Neural progenitor cell (in vitro differentiated cells): ENCODE data around the gene S100A12.
A peak's percentile ranks its signal among the peaks of the same experiment; 100 is the strongest.

ENCODE experiments used
- EZH2 ChIP-seq: fragments of 200-600 bp; sonication (generic); IDR thresholded peaks from 2 replicates; pipeline ENCODE4 v1.6.1; 2017; ENCODE audit warnings: antibody characterized with exemption, mild to moderate bottlenecking, moderate library complexity
- EZH2phosphoT487 ChIP-seq: fragments of 200-600 bp; sonication (generic); IDR thresholded peaks from 2 replicates; pipeline ENCODE4 v1.6.1; 2017; ENCODE audit warnings: antibody characterized with exemption
- TF ChIP-seq, protein P1 (sequence below): fragments of 200-600 bp; sonication (generic); IDR thresholded peaks from 2 replicates; pipeline ENCODE4 v1.5.1; 2017; ENCODE audit warnings: antibody characterized with exemption, mild to moderate bottlenecking

DNA sequence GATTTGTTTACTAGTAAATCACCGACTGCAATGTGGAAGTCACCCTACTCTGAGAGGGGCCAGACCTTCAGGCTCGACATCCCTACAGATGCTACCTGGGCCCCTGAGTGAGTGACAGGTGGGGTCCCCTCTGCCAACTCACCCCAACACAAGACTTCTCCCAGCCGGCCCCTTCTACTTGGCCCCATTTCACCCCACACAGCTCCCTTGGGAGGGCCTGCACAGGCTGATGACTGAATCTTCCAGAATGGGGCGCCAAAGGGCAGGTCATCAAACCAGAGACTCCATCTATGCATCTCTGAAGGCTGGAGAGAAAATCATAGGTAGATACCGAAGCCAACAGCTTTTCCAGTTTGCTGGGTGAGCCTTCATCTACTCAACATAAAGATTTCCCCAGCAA is 24.8 kb upstream of the S100A12 start:
- TF ChIP-seq, protein P1, sequence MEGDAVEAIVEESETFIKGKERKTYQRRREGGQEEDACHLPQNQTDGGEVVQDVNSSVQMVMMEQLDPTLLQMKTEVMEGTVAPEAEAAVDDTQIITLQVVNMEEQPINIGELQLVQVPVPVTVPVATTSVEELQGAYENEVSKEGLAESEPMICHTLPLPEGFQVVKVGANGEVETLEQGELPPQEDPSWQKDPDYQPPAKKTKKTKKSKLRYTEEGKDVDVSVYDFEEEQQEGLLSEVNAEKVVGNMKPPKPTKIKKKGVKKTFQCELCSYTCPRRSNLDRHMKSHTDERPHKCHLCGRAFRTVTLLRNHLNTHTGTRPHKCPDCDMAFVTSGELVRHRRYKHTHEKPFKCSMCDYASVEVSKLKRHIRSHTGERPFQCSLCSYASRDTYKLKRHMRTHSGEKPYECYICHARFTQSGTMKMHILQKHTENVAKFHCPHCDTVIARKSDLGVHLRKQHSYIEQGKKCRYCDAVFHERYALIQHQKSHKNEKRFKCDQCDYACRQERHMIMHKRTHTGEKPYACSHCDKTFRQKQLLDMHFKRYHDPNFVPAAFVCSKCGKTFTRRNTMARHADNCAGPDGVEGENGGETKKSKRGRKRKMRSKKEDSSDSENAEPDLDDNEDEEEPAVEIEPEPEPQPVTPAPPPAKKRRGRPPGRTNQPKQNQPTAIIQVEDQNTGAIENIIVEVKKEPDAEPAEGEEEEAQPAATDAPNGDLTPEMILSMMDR, result peak; percentile 17
- TF ChIP-seq EZH2, result no peak
- TF ChIP-seq EZH2phosphoT487, result no peak
